Astrocyte of the spinal cord (primary cell): ENCODE data around the gene DHX40.
A peak's percentile ranks its signal among the peaks of the same experiment; 100 is the strongest.
"Not testable (repeated sequence)": the region's sequence is repeated elsewhere in the genome, so short reads cannot be mapped to it uniquely, and the experiment has no call there.

Source experiments
- DNase-seq: peaks from one replicate; pipeline ENCODE4 v3.0.0; 2011; ENCODE audit warnings: low read depth, low spot score
- H3K4me3 ChIP-seq: 2 replicates; pipeline ENCODE4 v1.5.1; 2011; ENCODE audit warnings: low read depth, mild to moderate bottlenecking, low read length, moderate library complexity
- in situ Hi-C: cut with HindIII; loops from 2 replicates; pipeline ENCODE4 v1.10.0; 2017; ENCODE audit warnings: low sequenced_read_pairs
- TF ChIP-seq, protein P1 (sequence below): IDR thresholded peaks from 2 replicates; pipeline ENCODE4 v1.5.1; 2012; ENCODE audit warnings: low read depth, mild to moderate bottlenecking, low read length, inconsistent platforms

DHX40 gene

DNA sequence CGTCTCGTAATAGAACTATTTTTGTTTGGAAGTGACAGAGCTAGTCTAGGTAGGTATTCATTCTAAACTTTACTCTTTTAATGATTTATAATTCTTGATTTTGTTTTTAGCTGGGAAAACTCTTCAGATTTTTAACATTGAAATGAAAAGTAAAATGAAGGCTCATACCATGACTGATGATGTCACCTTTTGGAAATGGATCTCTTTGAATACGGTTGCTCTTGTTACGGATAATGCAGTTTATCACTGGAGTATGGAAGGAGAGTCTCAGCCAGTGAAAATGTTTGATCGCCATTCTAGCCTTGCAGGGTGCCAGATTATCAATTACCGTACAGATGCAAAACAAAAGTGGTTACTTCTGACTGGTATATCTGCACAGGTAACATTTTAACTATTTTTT is 81.9 kb downstream of the DHX40 start:
- in situ Hi-C loops: no loop called here
- H3K4me3 ChIP-seq: no peak overlapping the region
- TF ChIP-seq, protein P1, sequence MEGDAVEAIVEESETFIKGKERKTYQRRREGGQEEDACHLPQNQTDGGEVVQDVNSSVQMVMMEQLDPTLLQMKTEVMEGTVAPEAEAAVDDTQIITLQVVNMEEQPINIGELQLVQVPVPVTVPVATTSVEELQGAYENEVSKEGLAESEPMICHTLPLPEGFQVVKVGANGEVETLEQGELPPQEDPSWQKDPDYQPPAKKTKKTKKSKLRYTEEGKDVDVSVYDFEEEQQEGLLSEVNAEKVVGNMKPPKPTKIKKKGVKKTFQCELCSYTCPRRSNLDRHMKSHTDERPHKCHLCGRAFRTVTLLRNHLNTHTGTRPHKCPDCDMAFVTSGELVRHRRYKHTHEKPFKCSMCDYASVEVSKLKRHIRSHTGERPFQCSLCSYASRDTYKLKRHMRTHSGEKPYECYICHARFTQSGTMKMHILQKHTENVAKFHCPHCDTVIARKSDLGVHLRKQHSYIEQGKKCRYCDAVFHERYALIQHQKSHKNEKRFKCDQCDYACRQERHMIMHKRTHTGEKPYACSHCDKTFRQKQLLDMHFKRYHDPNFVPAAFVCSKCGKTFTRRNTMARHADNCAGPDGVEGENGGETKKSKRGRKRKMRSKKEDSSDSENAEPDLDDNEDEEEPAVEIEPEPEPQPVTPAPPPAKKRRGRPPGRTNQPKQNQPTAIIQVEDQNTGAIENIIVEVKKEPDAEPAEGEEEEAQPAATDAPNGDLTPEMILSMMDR: no peak

GRCh38 chr17:59649886-59650285 is 84.5 kb downstream of the DHX40 start:
- no peak overlapping the region for H3K4me3 ChIP-seq
- in situ Hi-C loops: no loop called here
- DNase-seq: no peak
- TF ChIP-seq, protein P1: no peak

More for the DNA sequence above, 81.9 kb downstream of the DHX40 start:
- DNase-seq: no peak

DNA sequence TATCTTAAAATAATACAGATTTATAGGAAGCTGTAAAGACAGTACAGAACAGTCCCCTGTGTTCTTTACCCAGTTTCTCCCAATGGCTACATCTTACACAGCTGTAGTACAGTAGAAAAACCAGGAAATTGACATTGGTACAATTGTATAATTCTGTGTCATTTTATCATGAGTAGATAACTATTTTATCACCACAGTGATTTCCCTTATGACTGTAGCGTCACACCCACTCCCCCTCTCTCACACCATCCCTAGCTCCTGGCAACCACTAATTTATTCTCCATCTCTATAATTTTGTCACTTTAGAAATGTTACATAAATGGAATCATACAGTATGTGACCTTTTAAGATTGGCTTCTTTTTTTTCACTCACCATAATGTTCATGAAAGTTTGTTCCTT is 85.2 kb downstream of the DHX40 start:
- TF ChIP-seq, protein P1: no peak
- no peak for DNase-seq
- H3K4me3 ChIP-seq: no peak overlapping the region
- in situ Hi-C loops: no loop called here

DNA sequence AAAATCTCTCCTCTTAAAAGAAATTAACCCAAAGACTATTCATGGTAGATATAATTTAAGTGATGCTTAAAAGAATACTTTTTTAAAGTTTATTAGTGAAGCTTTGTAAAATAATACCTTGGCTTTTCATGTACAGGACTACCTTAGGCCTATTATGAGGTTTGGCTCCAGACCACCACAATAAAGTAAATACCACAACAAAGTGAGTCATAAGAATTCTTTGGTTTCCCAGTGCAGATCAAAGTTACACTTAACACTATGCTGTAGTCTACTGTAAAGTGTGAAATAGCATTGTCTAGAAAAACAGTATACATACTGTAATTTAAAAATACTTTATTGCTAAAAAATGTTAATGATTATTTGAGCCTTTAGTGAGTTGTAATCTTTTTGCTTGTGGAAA is 85.9 kb downstream of the DHX40 start:
- DNase-seq: peak; percentile 56
- no peak overlapping the region for H3K4me3 ChIP-seq
- TF ChIP-seq, protein P1: no peak
- in situ Hi-C loops: no loop called here

- peak; percentile 51 for DNase-seq
- in situ Hi-C loops: no loop called here
- TF ChIP-seq, protein P1: no peak
- H3K4me3 ChIP-seq: no peak overlapping the region
Observed at GRCh38 chr17:59652119-59652518, 86.7 kb downstream of the DHX40 start.

DNA sequence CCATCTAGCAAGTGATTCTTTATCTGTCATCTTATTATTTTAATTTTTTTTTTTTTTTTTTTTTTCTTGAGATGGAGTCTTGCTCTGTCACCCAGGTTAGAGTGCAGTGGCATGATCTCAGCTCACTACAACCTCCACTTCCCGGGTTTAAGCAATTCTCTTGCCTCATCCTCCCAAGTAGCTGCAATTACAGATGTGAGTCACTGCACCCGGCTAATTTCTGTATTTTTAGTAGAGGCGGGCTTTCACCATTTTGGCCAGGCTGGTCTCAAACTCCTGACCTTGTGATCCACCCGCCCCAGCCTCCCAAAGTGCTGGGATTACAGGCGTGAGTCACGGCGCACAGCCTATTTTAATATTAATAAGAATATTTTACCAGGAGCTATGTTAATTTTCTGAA is 91.2 kb downstream of the DHX40 start:
- peak; percentile 51 for DNase-seq
- H3K4me3 ChIP-seq, in situ Hi-C loops: not testable (repeated sequence)
